MM.1S (cell line): Measurements from ENCODE around the gene MAGI1.

ENCODE experiments used
- DNase-seq: peaks from one replicate; pipeline ENCODE4 v3.0.0-alpha.2; 2015
- H2AFZ ChIP-seq: fragments of 300-600 bp; sonication (generic); 2 replicates; pipeline ENCODE4 v1.6.0; 2016; ENCODE audit warnings: antibody characterized with exemption, low read length
- H3F3A ChIP-seq: fragments of 300-600 bp; sonication (generic); 2 replicates; pipeline ENCODE4 v1.6.1; 2016; ENCODE audit warnings: mild to moderate bottlenecking, antibody characterized with exemption, low read length, moderate library complexity, mixed read lengths; ENCODE audit not compliant: insufficient read depth
- H3K27ac ChIP-seq: fragments of 300-600 bp; sonication (generic); 2 replicates; pipeline ENCODE4 v1.5.1; 2016; ENCODE audit warnings: mild to moderate bottlenecking, low read length
- H3K27me3 ChIP-seq: fragments of 300-600 bp; sonication (generic); replicated peaks from 2 replicates; pipeline ENCODE4 v1.6.0; 2016; ENCODE audit warnings: low read length; ENCODE audit not compliant: insufficient read depth
- H3K36me3 ChIP-seq: fragments of 300-600 bp; sonication (generic); replicated peaks from 2 replicates; pipeline ENCODE4 v1.6.1; 2016; ENCODE audit warnings: mild to moderate bottlenecking, low read length, mixed read lengths; ENCODE audit not compliant: insufficient read depth
- H3K4me1 ChIP-seq: fragments of 300-600 bp; sonication (generic); 2 replicates; pipeline ENCODE4 v1.6.1; 2016; ENCODE audit warnings: low read length, mixed read lengths
- H3K4me2 ChIP-seq: fragments of 300-600 bp; sonication (generic); 2 replicates; pipeline ENCODE4 v1.6.0; 2016; ENCODE audit warnings: low read depth, low read length
- H3K4me3 ChIP-seq: fragments of 300-600 bp; sonication (generic); 2 replicates; pipeline ENCODE4 v1.5.1; 2016; ENCODE audit warnings: low read length, mixed read lengths
- H3K79me2 ChIP-seq: fragments of 300-600 bp; sonication (generic); 2 replicates; pipeline ENCODE4 v1.6.1; 2016; ENCODE audit warnings: mixed run types, low read length, mixed read lengths
- H3K9ac ChIP-seq: fragments of 300-600 bp; sonication (generic); 2 replicates; pipeline ENCODE4 v1.6.1; 2016; ENCODE audit warnings: low read length, mixed read lengths
- H3K9me2 ChIP-seq: fragments of 300-600 bp; sonication (generic); replicated peaks from 2 replicates; pipeline ENCODE4 v1.6.1; 2016; ENCODE audit warnings: mild to moderate bottlenecking, low read length, mixed read lengths; ENCODE audit not compliant: insufficient read depth
- H3K9me3 ChIP-seq: fragments of 300-600 bp; sonication (generic); replicated peaks from 2 replicates; pipeline ENCODE4 v1.6.1; 2016; ENCODE audit warnings: mild to moderate bottlenecking, low read length, mixed read lengths; ENCODE audit not compliant: insufficient read depth
- H4K20me1 ChIP-seq: fragments of 300-600 bp; sonication (generic); 2 replicates; pipeline ENCODE4 v1.6.1; 2016; ENCODE audit warnings: mild to moderate bottlenecking, low read length, moderate library complexity, mixed read lengths; ENCODE audit not compliant: insufficient read depth
- EZH2 ChIP-seq: fragments of 300-600 bp; sonication (generic); optimal IDR thresholded peaks from 2 replicates; pipeline ENCODE3; 2017; ENCODE audit warnings: low read depth, mild to moderate bottlenecking, antibody characterized with exemption, low read length, mixed read lengths
- EZH2phosphoT487 ChIP-seq: fragments of 300-600 bp; sonication (generic); IDR thresholded peaks from 2 replicates; pipeline ENCODE4 v1.6.1; 2018; ENCODE audit warnings: antibody characterized with exemption, low read length
- TF ChIP-seq, protein P1 (sequence below): fragments of 300-600 bp; sonication (generic); IDR thresholded peaks from 2 replicates; pipeline ENCODE4 v1.5.1; 2016; ENCODE audit warnings: antibody characterized with exemption, low read length, mixed read lengths

MAGI1 gene

DNA sequence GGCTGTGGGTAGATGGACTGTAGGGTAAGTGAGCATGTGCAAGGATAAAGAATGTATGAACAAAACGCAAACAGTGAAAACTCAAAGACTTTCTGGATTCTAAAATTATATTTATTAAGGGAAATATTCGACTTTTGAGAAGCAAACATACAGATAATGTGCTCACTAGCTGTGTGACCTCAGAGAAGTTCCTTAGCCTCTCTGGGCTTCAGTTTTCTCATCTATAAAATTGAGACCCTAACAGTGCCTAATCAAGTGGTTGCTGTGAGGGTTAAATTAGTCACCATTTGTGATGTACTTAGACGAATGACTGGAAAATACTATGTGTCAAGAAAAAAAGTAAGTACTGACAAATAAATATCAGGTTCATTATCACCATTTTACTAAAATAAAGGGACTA, 261.7 kb downstream of the MAGI1 start:
- no peaks in the 10 kb centered on the region for H3K9me3 ChIP-seq
- no peaks in the 10 kb centered on the region for H3K27me3 ChIP-seq
- DNase-seq, result no peak
- no peak overlapping the region for H3K9ac ChIP-seq
- TF ChIP-seq, protein P1, sequence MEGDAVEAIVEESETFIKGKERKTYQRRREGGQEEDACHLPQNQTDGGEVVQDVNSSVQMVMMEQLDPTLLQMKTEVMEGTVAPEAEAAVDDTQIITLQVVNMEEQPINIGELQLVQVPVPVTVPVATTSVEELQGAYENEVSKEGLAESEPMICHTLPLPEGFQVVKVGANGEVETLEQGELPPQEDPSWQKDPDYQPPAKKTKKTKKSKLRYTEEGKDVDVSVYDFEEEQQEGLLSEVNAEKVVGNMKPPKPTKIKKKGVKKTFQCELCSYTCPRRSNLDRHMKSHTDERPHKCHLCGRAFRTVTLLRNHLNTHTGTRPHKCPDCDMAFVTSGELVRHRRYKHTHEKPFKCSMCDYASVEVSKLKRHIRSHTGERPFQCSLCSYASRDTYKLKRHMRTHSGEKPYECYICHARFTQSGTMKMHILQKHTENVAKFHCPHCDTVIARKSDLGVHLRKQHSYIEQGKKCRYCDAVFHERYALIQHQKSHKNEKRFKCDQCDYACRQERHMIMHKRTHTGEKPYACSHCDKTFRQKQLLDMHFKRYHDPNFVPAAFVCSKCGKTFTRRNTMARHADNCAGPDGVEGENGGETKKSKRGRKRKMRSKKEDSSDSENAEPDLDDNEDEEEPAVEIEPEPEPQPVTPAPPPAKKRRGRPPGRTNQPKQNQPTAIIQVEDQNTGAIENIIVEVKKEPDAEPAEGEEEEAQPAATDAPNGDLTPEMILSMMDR, result no peak
- no peak for TF ChIP-seq EZH2phosphoT487
- no peak for TF ChIP-seq EZH2
- H4K20me1 ChIP-seq, result no peaks in the 10 kb centered on the region
- H3K27ac ChIP-seq, result no peak overlapping the region
- no peaks in the 10 kb centered on the region for H3K4me1 ChIP-seq
- H3K36me3 ChIP-seq, result no peaks in the 10 kb centered on the region
- no peak overlapping the region for H3K4me2 ChIP-seq
- no peak overlapping the region for H3K4me3 ChIP-seq
- H2AFZ ChIP-seq, result no peak overlapping the region
- no peaks in the 10 kb centered on the region for H3F3A ChIP-seq
- no peaks in the 10 kb centered on the region for H3K9me2 ChIP-seq
- H3K79me2 ChIP-seq, result no peaks in the 10 kb centered on the region

DNA sequence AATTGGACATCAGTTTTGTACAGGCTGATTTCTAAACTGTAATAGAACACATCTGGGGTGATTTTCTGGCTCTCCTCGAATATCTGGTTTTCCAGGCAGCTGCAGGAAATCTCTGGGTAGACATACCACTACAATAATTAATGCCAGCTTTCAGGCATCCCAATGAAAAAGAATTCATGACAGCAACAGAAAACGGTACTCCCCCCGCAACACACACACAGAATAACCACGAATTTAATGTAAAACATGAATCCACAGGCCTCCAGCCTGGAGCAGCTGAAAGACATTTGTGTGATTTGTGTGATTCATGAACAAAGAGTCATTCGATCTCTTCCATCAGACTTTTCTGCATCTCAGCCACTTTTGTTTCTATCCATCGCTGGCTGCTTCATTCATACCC, 262.2 kb downstream of the MAGI1 start:
- Histone ChIP-seq H3K9me3 (no peaks in the 10 kb centered on the region), H3K36me3 (no peaks in the 10 kb centered on the region), H3K27me3 (no peaks in the 10 kb centered on the region), H2AFZ (no peak overlapping the region), H3K79me2 (no peaks in the 10 kb centered on the region), H3K4me3 (no peak overlapping the region), H3K27ac (no peak overlapping the region), H3K9me2 (no peaks in the 10 kb centered on the region), H4K20me1 (no peaks in the 10 kb centered on the region), H3K4me2 (no peak overlapping the region), H3K4me1 (no peaks in the 10 kb centered on the region), H3K9ac (no peak overlapping the region), H3F3A (no peaks in the 10 kb centered on the region)
- TF ChIP-seq EZH2 (no peak), EZH2phosphoT487 (no peak)
- TF ChIP-seq, protein P1, result no peak
- DNase-seq, result no peak

DNA sequence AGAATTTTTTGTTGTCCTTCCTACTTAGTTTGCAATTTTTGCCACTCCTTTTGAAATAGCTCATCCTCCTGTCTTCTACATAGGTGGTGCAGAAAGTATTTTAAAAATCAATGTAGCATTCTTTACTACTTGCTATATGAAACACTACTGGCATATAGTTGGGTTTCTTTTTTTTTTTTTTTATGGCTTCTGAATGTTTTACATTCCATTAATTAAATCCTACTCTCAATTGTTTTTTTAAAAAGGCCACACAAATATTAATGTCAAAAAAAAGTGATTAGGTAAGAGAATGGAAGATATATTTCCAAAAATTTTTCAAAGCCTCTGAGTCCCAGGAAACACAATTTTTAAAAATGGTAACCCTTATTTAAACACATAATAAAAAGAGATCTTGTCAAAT, 262.6 kb downstream of the MAGI1 start:
- no peak overlapping the region for H3K4me2 ChIP-seq
- H3K4me3 ChIP-seq, result no peak overlapping the region
- no peaks in the 10 kb centered on the region for H3K36me3 ChIP-seq
- no peak overlapping the region for H3K27ac ChIP-seq
- H3K27me3 ChIP-seq, result no peaks in the 10 kb centered on the region
- no peaks in the 10 kb centered on the region for H3F3A ChIP-seq
- no peaks in the 10 kb centered on the region for H3K9me2 ChIP-seq
- no peaks in the 10 kb centered on the region for H3K9me3 ChIP-seq
- DNase-seq, result no peak
- no peaks in the 10 kb centered on the region for H3K4me1 ChIP-seq
- TF ChIP-seq EZH2 (no peak), EZH2phosphoT487 (no peak)
- TF ChIP-seq, protein P1, result no peak
- H3K79me2 ChIP-seq, result no peaks in the 10 kb centered on the region
- no peak overlapping the region for H2AFZ ChIP-seq
- no peak overlapping the region for H3K9ac ChIP-seq
- no peaks in the 10 kb centered on the region for H4K20me1 ChIP-seq
